ENCODE measurements around the gene GNG14. TPM values are rescaled to one million over a fixed set of nuclear protein-coding genes. Genes with fewer than 3 reads are reported as not detected.

The GNG14 gene
- total and polyA plus RNA-seq, 10 of the 15 experiments (the other 5 are each of a cell fraction or from before 2014, with no cell fraction given) = not detected

DNA sequence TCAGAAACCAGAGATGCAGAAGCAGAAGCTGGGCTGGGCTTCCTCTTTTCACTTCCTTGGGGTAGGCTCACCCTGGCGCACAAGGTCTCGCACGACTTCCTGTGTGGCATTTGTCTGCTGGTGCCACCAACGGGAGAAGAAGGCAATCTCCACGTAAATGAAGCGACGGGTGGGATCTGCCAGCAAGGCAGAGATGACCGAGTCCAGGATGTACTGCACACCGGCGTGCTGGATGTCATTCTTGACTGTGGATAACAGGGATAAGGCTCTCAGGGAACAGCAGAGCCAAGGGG is 22.6 kb upstream of the GNG14 start (continued):
- TF ChIP-seq, protein P1, sequence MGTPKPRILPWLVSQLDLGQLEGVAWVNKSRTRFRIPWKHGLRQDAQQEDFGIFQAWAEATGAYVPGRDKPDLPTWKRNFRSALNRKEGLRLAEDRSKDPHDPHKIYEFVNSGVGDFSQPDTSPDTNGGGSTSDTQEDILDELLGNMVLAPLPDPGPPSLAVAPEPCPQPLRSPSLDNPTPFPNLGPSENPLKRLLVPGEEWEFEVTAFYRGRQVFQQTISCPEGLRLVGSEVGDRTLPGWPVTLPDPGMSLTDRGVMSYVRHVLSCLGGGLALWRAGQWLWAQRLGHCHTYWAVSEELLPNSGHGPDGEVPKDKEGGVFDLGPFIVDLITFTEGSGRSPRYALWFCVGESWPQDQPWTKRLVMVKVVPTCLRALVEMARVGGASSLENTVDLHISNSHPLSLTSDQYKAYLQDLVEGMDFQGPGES (IDR thresholded peaks at IDR 0.05) = no peak
- TF ChIP-seq MTA2 (IDR thresholded peaks at IDR 0.05; ENCODE audit: low read depth) (no peak), NFYA (IDR thresholded peaks at IDR 0.05; ENCODE audit: borderline replicate concordance, low read depth, low read length) (no peak), JUND (IDR thresholded peaks at IDR 0.05; ENCODE audit: low read depth, low read length) (no peak), RELB (IDR thresholded peaks at IDR 0.05; ENCODE audit: low read depth) (peak; percentile 26; the same call in 1 of the 2 replicates), MEF2A (IDR thresholded peaks at IDR 0.05; ENCODE audit: insufficient read depth, low read depth, low read length) (no peak), RUNX3 (IDR thresholded peaks at IDR 0.05; ENCODE audit: low read length) (peak; percentile 42; the same call in 1 of the 2 replicates), SMAD1 (IDR thresholded peaks at IDR 0.05; ENCODE audit: low read depth, partially characterized antibody) (no peak), CEBPZ (IDR thresholded peaks at IDR 0.05; ENCODE audit: low read depth, low read length) (no peak), KDM1A (IDR thresholded peaks at IDR 0.05; ENCODE audit: borderline replicate concordance) (no peak), HCFC1 (IDR thresholded peaks at IDR 0.05; ENCODE audit: low read length) (peak; percentile 36; the same call in 1 of the 2 replicates), ESRRA (IDR thresholded peaks at IDR 0.05; ENCODE audit: low read length) (no peak), FOXM1 (IDR thresholded peaks at IDR 0.05; ENCODE audit: low read depth, low read length) (no peak), NFXL1 (IDR thresholded peaks at IDR 0.05; ENCODE audit: borderline replicate concordance) (no peak), CBFB (IDR thresholded peaks at IDR 0.05; ENCODE audit: low read depth) (no peak), TCF3 (IDR thresholded peaks at IDR 0.05; ENCODE audit: borderline replicate concordance, insufficient read depth, low read depth, low read length) (no peak), SMC3 (IDR thresholded peaks at IDR 0.05; ENCODE audit: borderline replicate concordance, low read length) (no peak), ZZZ3 (IDR thresholded peaks at IDR 0.05; ENCODE audit: control insufficient read depth, insufficient read length, low read depth) (no peak), USF1 (IDR thresholded peaks at IDR 0.05; ENCODE audit: borderline replicate concordance, extremely low read length, insufficient read depth, low read depth, low read length) (peak; percentile 14), EZH2 (IDR thresholded peaks at IDR 0.05; ENCODE audit: borderline replicate concordance, control insufficient read depth, low read depth, low read length) (no peak), CHD4 (IDR thresholded peaks at IDR 0.05) (no peak)
- TF ChIP-seq, protein P2, sequence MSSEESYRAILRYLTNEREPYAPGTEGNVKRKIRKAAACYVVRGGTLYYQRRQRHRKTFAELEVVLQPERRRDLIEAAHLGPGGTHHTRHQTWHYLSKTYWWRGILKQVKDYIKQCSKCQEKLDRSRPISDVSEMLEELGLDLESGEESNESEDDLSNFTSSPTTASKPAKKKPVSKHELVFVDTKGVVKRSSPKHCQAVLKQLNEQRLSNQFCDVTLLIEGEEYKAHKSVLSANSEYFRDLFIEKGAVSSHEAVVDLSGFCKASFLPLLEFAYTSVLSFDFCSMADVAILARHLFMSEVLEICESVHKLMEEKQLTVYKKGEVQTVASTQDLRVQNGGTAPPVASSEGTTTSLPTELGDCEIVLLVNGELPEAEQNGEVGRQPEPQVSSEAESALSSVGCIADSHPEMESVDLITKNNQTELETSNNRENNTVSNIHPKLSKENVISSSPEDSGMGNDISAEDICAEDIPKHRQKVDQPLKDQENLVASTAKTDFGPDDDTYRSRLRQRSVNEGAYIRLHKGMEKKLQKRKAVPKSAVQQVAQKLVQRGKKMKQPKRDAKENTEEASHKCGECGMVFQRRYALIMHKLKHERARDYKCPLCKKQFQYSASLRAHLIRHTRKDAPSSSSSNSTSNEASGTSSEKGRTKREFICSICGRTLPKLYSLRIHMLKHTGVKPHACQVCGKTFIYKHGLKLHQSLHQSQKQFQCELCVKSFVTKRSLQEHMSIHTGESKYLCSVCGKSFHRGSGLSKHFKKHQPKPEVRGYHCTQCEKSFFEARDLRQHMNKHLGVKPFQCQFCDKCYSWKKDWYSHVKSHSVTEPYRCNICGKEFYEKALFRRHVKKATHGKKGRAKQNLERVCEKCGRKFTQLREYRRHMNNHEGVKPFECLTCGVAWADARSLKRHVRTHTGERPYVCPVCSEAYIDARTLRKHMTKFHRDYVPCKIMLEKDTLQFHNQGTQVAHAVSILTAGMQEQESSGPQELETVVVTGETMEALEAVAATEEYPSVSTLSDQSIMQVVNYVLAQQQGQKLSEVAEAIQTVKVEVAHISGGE (CRISPR knock-in tag; IDR thresholded peaks at IDR 0.05) = peak; percentile 46; the same call in 1 of the 2 replicates
